Cardiac muscle cell (in vitro differentiated cells and primary cell): Measurements from ENCODE around the gene OR56A5. TPM values are rescaled to one million over a fixed set of nuclear protein-coding genes. Genes with fewer than 3 reads are reported as not detected.

Experiments
- DNase-seq, 2 donors: peaks; one replicate each; pipeline versions ENCODE4 v3.0.0 to v3.0.0-alpha.2; 2010 to 2017; ENCODE audit warnings: low read depth in 1 of 2, low spot score in 1 of 2
- H3K27ac ChIP-seq: fragments of 200-600 bp; sonication (generic); 2 replicates; pipeline ENCODE4 v1.5.1; 2016
- H3K27me3 ChIP-seq: fragments of 200-600 bp; sonication (generic); 2 replicates; pipeline ENCODE4 v1.6.0; 2016; ENCODE audit warnings: control low read depth
- H3K36me3 ChIP-seq: fragments of 200-600 bp; sonication (generic); 2 replicates; pipeline ENCODE4 v1.5.1; 2016; ENCODE audit warnings: control low read depth
- H3K4me1 ChIP-seq: fragments of 200-600 bp; sonication (generic); 2 replicates; pipeline ENCODE4 v1.8.1; 2017; ENCODE audit warnings: low read depth, mild to moderate bottlenecking, mixed run types
- H3K4me3 ChIP-seq: fragments of 200-600 bp; sonication (generic); 2 replicates; pipeline ENCODE4 v1.5.1; 2016; ENCODE audit warnings: mild to moderate bottlenecking
- H3K9me3 ChIP-seq: fragments of 200-600 bp; sonication (generic); 2 replicates; pipeline ENCODE4 v1.5.1; 2017; ENCODE audit warnings: low read depth, mild to moderate bottlenecking, control low read depth
- CTCF ChIP-seq: IDR thresholded peaks from 2 replicates; pipeline ENCODE4 v1.5.1; 2012; ENCODE audit warnings: low read depth, mild to moderate bottlenecking, low read length
- polyA plus RNA-seq: library from polyadenylated mRNA; unstranded; fragments of >200 nt; fragmentation: Nextera tagmentation; extraction: Ambion mirVana; gene quantifications from 2 replicates; pipeline ENCODE4 v1.2.1, GENCODE V29; 2016
- total RNA-seq: library from RNA; depleted of rRNA; stranded (reverse); fragments of >200 nt; gene quantifications from 2 replicates; pipeline ENCODE4 v1.2.3, GENCODE V29; 2016

OR56A5 gene
- total and polyA plus RNA-seq, 2 experiments from 2014 or later: not detected

DNA sequence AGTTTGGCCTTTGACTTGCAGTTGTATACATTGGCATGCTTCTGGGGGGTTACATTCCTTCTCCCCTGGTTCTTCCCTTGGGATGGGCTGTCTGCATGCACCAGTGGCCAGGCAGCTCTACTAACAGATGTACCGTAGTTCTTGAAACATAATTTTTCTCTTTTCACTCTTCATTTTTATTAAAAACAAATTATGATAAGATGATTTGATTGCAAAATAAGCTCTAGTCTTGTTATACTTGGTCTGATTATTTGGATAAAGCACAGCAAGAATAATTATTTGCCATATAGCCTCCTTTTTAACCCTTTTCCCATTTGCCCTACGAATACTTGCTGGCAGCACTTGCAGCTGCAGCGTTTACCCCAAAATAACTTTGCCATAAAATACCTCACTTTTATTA, 12.7 kb downstream of the OR56A5 start:
- no peaks in the 10 kb centered on the region for H3K4me1 ChIP-seq
- H3K9me3 ChIP-seq: no peaks in the 10 kb centered on the region
- H3K27me3 ChIP-seq: no peaks in the 10 kb centered on the region
- no peak for DNase-seq
- H3K27ac ChIP-seq: no peak overlapping the region
- no peak overlapping the region for H3K4me3 ChIP-seq
- TF ChIP-seq CTCF: no peak
- no peaks in the 10 kb centered on the region for H3K36me3 ChIP-seq

GRCh38 chr11:5941951-5942350, 26.3 kb downstream of the OR56A5 start, which contains the start of gene OR56A3:
TSS of gene OR56A3 (plus strand) at chr11:5942251. CDS start at chr11:5947347, 5,096 bp downstream.
- H3K36me3 ChIP-seq: no peaks in the 10 kb centered on the region
- H3K27ac ChIP-seq: no peak within 1 kb of the TSS
- H3K27me3 ChIP-seq: no peaks in the 10 kb centered on the region
- H3K4me3 ChIP-seq: no peak within 1 kb of the TSS
- no peaks in the 10 kb centered on the region for H3K4me1 ChIP-seq
- H3K9me3 ChIP-seq: no peaks in the 10 kb centered on the region
- no peak for TF ChIP-seq CTCF
- DNase-seq: no peak

GRCh38 chr11:5940748-5941147, 27.5 kb downstream of the OR56A5 start:
- no peaks in the 10 kb centered on the region for H3K4me1 ChIP-seq
- no peaks in the 10 kb centered on the region for H3K27me3 ChIP-seq
- no peak overlapping the region for H3K27ac ChIP-seq
- no peaks in the 10 kb centered on the region for H3K36me3 ChIP-seq
- no peaks in the 10 kb centered on the region for H3K9me3 ChIP-seq
- H3K4me3 ChIP-seq: no peak overlapping the region
- no peak for DNase-seq
- TF ChIP-seq CTCF: no peak

- no peak for TF ChIP-seq CTCF
These were observed 29.7 kb downstream of the OR56A5 start for GRCh38 chr11:5938603-5938965.

GRCh38 chr11:5937868-5938602, 30.3 kb downstream of the OR56A5 start:
- Histone ChIP-seq H3K4me3 (no peak overlapping the region), H3K27ac (no peak overlapping the region), H3K36me3 (no peaks in the 10 kb centered on the region), H3K9me3 (no peaks in the 10 kb centered on the region), H3K4me1 (no peaks in the 10 kb centered on the region), H3K27me3 (no peaks in the 10 kb centered on the region)
- no peak for TF ChIP-seq CTCF
- no peak for DNase-seq

More at GRCh38 chr11:5938603-5938965, 29.7 kb downstream of the OR56A5 start:
- H3K4me1 ChIP-seq: no peaks in the 10 kb centered on the region
- no peak overlapping the region for H3K27ac ChIP-seq
- H3K36me3 ChIP-seq: no peaks in the 10 kb centered on the region
- no peak for DNase-seq
- no peaks in the 10 kb centered on the region for H3K27me3 ChIP-seq
- no peaks in the 10 kb centered on the region for H3K9me3 ChIP-seq
- no peak overlapping the region for H3K4me3 ChIP-seq
